K562 (cell line): ENCODE data around the gene NMRK1. TPM values are rescaled to one million over a fixed set of nuclear protein-coding genes. Genes with fewer than 3 reads are reported as not detected.

Experiments
- ATAC-seq: fragments of 200-7000 bp; cut with Tn5 transposase; 3 replicates; pipeline ENCODE4 v1.9.1; 2020; ENCODE audit warnings: moderate library complexity
- BruUV-seq: library from RNA; stranded (reverse); fragments of 400-500 nt; replicated peaks from 2 replicates; lab custom pipeline; 2021; lab: Mats Ljungman, UMichigan
- CTCF ChIA-PET: fragments of 300-600 bp; formaldehyde crosslinking; extraction: SDS; loops from one replicate; lab custom pipeline; 2021; ENCODE audit warnings: low intra/inter-chr PET ratio; lab: Yijun Ruan, JAX
- POLR2A ChIA-PET: fragments of 300-600, 350-650 bp; sonication (Branson Sonifier 250); formaldehyde crosslinking; extraction: SDS; loops from one replicate; lab custom pipeline; 2021; ENCODE audit warnings: antibody characterized with exemption, inconsistent platforms; lab: Yijun Ruan, JAX
- DNase-seq, 4 experiments: peaks; one replicate each; pipeline versions ENCODE4 v3.0.0 to v3.0.0-alpha.2; 2011 to 2018; ENCODE audit warnings: low spot score in 3 of 4, mixed read lengths in 3 of 4; ENCODE audit errors: extremely low read depth in 1 of 4
- FAIRE-seq: peaks from 2 replicates; lab custom pipeline; 2011; peaks lifted over from hg19 to GRCh38; lab: Jason Lieb, UNC
- H2AFZ ChIP-seq: 2 replicates; pipeline ENCODE4 v1.6.0; 2011; ENCODE audit warnings: low read depth, low read length, control low read depth, inconsistent platforms
- H3K27ac ChIP-seq: fragments of 200-600 bp; 3 replicates; pipeline ENCODE4 v1.8.0; 2011; ENCODE audit warnings: low read depth, mild to moderate bottlenecking, control low read depth, inconsistent platforms, low read length, moderate library complexity, mixed read lengths; ENCODE audit errors: extremely low read depth
- H3K27me3 ChIP-seq, 2 experiments: fragments of 300-600 bp in 1 of 2; 2 replicates in 1 of 2; 3 replicates in 1 of 2; pipeline versions ENCODE4 v1.6.0 to v1.8.0; 2011; ENCODE audit warnings: inconsistent platforms in 2 of 2, low read length in 2 of 2, mild to moderate bottlenecking in 1 of 2, mixed read lengths in 1 of 2, moderate library complexity in 1 of 2; ENCODE audit not compliant: control insufficient read depth in 2 of 2, insufficient read depth in 2 of 2
- H3K36me3 ChIP-seq: fragments of 300-600 bp; 3 replicates; pipeline ENCODE4 v1.8.0; 2011; ENCODE audit warnings: mild to moderate bottlenecking, low read length, inconsistent platforms; ENCODE audit not compliant: control insufficient read depth, insufficient read depth
- H3K4me1 ChIP-seq, 2 experiments: fragments of 200-600 bp in 1 of 2; replicated peaks in 1 of 2; 2 replicates in 1 of 2; 3 replicates in 1 of 2; pipeline versions ENCODE4 v1.5.1 to v1.8.0; 2011; ENCODE audit warnings: inconsistent platforms in 2 of 2, low read length in 2 of 2, mild to moderate bottlenecking in 1 of 2, mixed read lengths in 1 of 2, moderate library complexity in 1 of 2; ENCODE audit not compliant: control insufficient read depth in 2 of 2, insufficient read depth in 2 of 2
- H3K4me2 ChIP-seq: 2 replicates; pipeline ENCODE4 v1.6.1; 2011; ENCODE audit warnings: low read length, control low read depth, inconsistent platforms, mixed read lengths; ENCODE audit not compliant: insufficient read depth
- H3K4me3 ChIP-seq: fragments of 200-600 bp; sonication (generic), shearing (Covaris generic); 2 replicates; pipeline ENCODE4 v1.5.1; 2016; ENCODE audit warnings: control low read depth, inconsistent platforms
- H3K79me2 ChIP-seq: fragments of 200-600 bp; 3 replicates; pipeline ENCODE4 v1.8.0; 2011; ENCODE audit warnings: low read length, inconsistent platforms; ENCODE audit not compliant: control insufficient read depth, insufficient read depth
- H3K9ac ChIP-seq, 2 experiments: 2 replicates each; pipeline versions ENCODE4 v1.6.0 to v1.6.1; 2011; ENCODE audit warnings: low read depth in 2 of 2, low read length in 2 of 2, control low read depth in 1 of 2, inconsistent platforms in 1 of 2, mild to moderate bottlenecking in 1 of 2, mixed read lengths in 1 of 2; ENCODE audit not compliant: insufficient read depth in 1 of 2
- H3K9me1 ChIP-seq: one replicate; pipeline ENCODE4 v1.6.0; 2011; ENCODE audit warnings: inconsistent platforms, mild to moderate bottlenecking, low read length, moderate library complexity; ENCODE audit not compliant: control insufficient read depth, insufficient read depth
- H3K9me3 ChIP-seq: replicated peaks from 2 replicates; pipeline ENCODE4 v1.5.1; 2011; ENCODE audit warnings: low read depth, low read length, inconsistent platforms; ENCODE audit not compliant: control insufficient read depth, insufficient read depth
- H4K20me1 ChIP-seq: replicated peaks from 2 replicates; pipeline ENCODE4 v1.6.1; 2011; ENCODE audit warnings: low read length, inconsistent platforms, mixed read lengths; ENCODE audit not compliant: control insufficient read depth, insufficient read depth
- ATF4 ChIP-seq: fragments of 450-650 bp; formaldehyde crosslinking; IDR thresholded peaks from 2 replicates; pipeline ENCODE4 v1.4.0; 2022; ENCODE audit warnings: mild to moderate bottlenecking, moderate library complexity
- CBX3 ChIP-seq, 2 experiments: IDR thresholded peaks; 1 replicate in 1 of 2; 2 replicates in 1 of 2; pipeline ENCODE4 v1.6.1; 2012; ENCODE audit warnings: inconsistent platforms in 2 of 2, low read length in 2 of 2, borderline replicate concordance in 1 of 2, control low read depth in 1 of 2
- HEY1 ChIP-seq: fragments of 250-450 bp; sonication (Bioruptor Pico); IDR thresholded peaks from 2 replicates; pipeline ENCODE4 v1.5.0; 2020; ENCODE audit warnings: mild to moderate bottlenecking, moderate library complexity, borderline replicate concordance
- IFI16 ChIP-seq: fragments of 250-450 bp; sonication (Bioruptor Pico); IDR thresholded peaks from 2 replicates; pipeline ENCODE4 v2.1.2; 2022; ENCODE audit warnings: mild to moderate bottlenecking, inconsistent platforms
- PRDM10 ChIP-seq: fragments of 450-650 bp; IDR thresholded peaks from 2 replicates; pipeline ENCODE4 v1.6.1; 2018; ENCODE audit not compliant: partially characterized antibody
- RREB1 ChIP-seq: fragments of 250-450 bp; sonication (Bioruptor Pico); IDR thresholded peaks from 2 replicates; pipeline ENCODE4 v1.4.0; 2020
- ZBTB43 ChIP-seq: sonication (generic); formaldehyde crosslinking; IDR thresholded peaks from 2 replicates; pipeline ENCODE4 v1.8.0; 2023; ENCODE audit warnings: mild to moderate bottlenecking, missing genetic modification reagents
- ZKSCAN8 ChIP-seq: fragments of 200-800 bp; sonication (Bioruptor generic); IDR thresholded peaks from 2 replicates; pipeline ENCODE4 v1.6.1; 2016; ENCODE audit warnings: missing genetic modification characterization, missing compliant biosample characterization
- ZNF644 ChIP-seq: fragments of 200-800 bp; sonication (Bioruptor generic); IDR thresholded peaks from 2 replicates; pipeline ENCODE4 v1.6.1; 2016; ENCODE audit warnings: low read depth, missing genetic modification characterization, missing compliant biosample characterization
- WGBS: fragments of 100-300 bp; shearing (Covaris generic); methylation state at CpG from one replicate; pipeline ENCODE4 v1.1.6; 2016; ENCODE audit warnings: low coverage, mixed read lengths; ENCODE audit not compliant: insufficient coverage; ENCODE audit errors: missing lambda C conversion rate; 5-methylcytosine and 5-hydroxymethylcytosine counted together
- in situ Hi-C: fragments of 300-500 bp; cut with MboI; formaldehyde crosslinking; loops from 4 replicates; pipeline ENCODE4 v1.15.0; 2018; ENCODE audit warnings: inconsistent platforms, mixed read lengths
- intact Hi-C: fragments of 100-400 bp; cut with micrococcal nuclease; formaldehyde crosslinking; loops from 2 replicates; pipeline ENCODE4 v1.14.2; 2022
- polyA plus RNA-seq, 8 experiments: library from polyadenylated mRNA; depleted of rRNA in 4 of 8; stranded (reverse) in 5 of 8; unstranded in 3 of 8; fragments of >200 nt; fragmentation: Nextera tagmentation in 2 of 8; fragmentation: Illumina TruSeq in 1 of 8; extraction: Ambion mirVana in 2 of 8; extraction: Trizol in 1 of 8; gene quantifications; 2 replicates each; pipeline versions ENCODE4 v1.2.1 to v1.2.3, GENCODE V29; 2011 to 2014; ENCODE audit warnings: inconsistent platforms in 1 of 8, missing spikeins in 1 of 8
- total RNA-seq, 7 experiments: library from RNA; depleted of rRNA in 6 of 7; stranded (reverse); fragments of >200 nt in 6 of 7; fragmentation: Illumina TruSeq in 2 of 7; extraction: Trizol in 2 of 7; gene quantifications; 2 replicates each; pipeline versions ENCODE4 v1.2.1 to v1.2.3, GENCODE V29; 2011 to 2021; ENCODE audit warnings: low replicate concordance in 1 of 7

The NMRK1 gene
- total and polyA plus RNA-seq, 9 of the 15 experiments (the other 6 are each of a cell fraction or from before 2014, with no cell fraction given): 1.1 to 3.5 (median 1.7) TPM

GRCh38 chr9:75081632-75082031 lies 6.3 kb downstream of the NMRK1 start:
- FAIRE-seq: no peak
- Histone ChIP-seq H4K20me1 (no peaks in the 10 kb centered on the region), H3K79me2 (no peaks in the 10 kb centered on the region), H3K36me3 (no peaks in the 10 kb centered on the region), H3K4me1 (peaks cover 14% of the 10 kb centered on the region in 2 experiments; a peak in 4 of 5 replicates), H3K9ac (no peak overlapping the region), H3K4me3 (no peak overlapping the region), H3K4me2 (no peak overlapping the region), H3K27ac (no peak overlapping the region), H2AFZ (no peak overlapping the region), H3K27me3 (no peaks in the 10 kb centered on the region), H3K9me1 (no peaks in the 10 kb centered on the region), H3K9me3 (no peaks in the 10 kb centered on the region)
- no peak for DNase-seq
- ChIA-PET CTCF (no interaction called here), POLR2A (no interaction called here)
- in situ Hi-C loops: no loop called here
- WGBS: 0% methylated on average over 2 of the region's 2 CpGs
- BruUV-seq: no TSS peak
- intact Hi-C loops: no loop called here
- no peak for ATAC-seq
- TF ChIP-seq IFI16: no peak
- TF ChIP-seq ZBTB43 (CRISPR knock-in tag): no peak
- no peak for TF ChIP-seq ZNF644 (tag)
- TF ChIP-seq RREB1 (CRISPR knock-in tag): no peak
- TF ChIP-seq ATF4 (CRISPR knock-in tag): no peak
- TF ChIP-seq HEY1 (CRISPR knock-in tag): no peak
- TF ChIP-seq ZKSCAN8 (CRISPR knock-in tag): no peak
- no peak for TF ChIP-seq PRDM10
- no peak for TF ChIP-seq CBX3 (IDR thresholded peaks at IDR 0.05; ENCODE audit: borderline replicate concordance in 1 of 2, low read length in 2 of 2)
